MM.1S (cell line): Measurements from ENCODE around the gene MNAT1.

Experiments used
- DNase-seq: peaks from one replicate; pipeline ENCODE4 v3.0.0-alpha.2; 2015
- H2AFZ ChIP-seq: fragments of 300-600 bp; sonication (generic); 2 replicates; pipeline ENCODE4 v1.6.0; 2016; ENCODE audit warnings: antibody characterized with exemption, low read length
- H3F3A ChIP-seq: fragments of 300-600 bp; sonication (generic); 2 replicates; pipeline ENCODE4 v1.6.1; 2016; ENCODE audit warnings: mild to moderate bottlenecking, antibody characterized with exemption, low read length, moderate library complexity, mixed read lengths; ENCODE audit not compliant: insufficient read depth
- H3K27ac ChIP-seq: fragments of 300-600 bp; sonication (generic); 2 replicates; pipeline ENCODE4 v1.5.1; 2016; ENCODE audit warnings: mild to moderate bottlenecking, low read length
- H3K27me3 ChIP-seq: fragments of 300-600 bp; sonication (generic); replicated peaks from 2 replicates; pipeline ENCODE4 v1.6.0; 2016; ENCODE audit warnings: low read length; ENCODE audit not compliant: insufficient read depth
- H3K36me3 ChIP-seq: fragments of 300-600 bp; sonication (generic); replicated peaks from 2 replicates; pipeline ENCODE4 v1.6.1; 2016; ENCODE audit warnings: mild to moderate bottlenecking, low read length, mixed read lengths; ENCODE audit not compliant: insufficient read depth
- H3K4me1 ChIP-seq: fragments of 300-600 bp; sonication (generic); 2 replicates; pipeline ENCODE4 v1.6.1; 2016; ENCODE audit warnings: low read length, mixed read lengths
- H3K4me2 ChIP-seq: fragments of 300-600 bp; sonication (generic); 2 replicates; pipeline ENCODE4 v1.6.0; 2016; ENCODE audit warnings: low read depth, low read length
- H3K4me3 ChIP-seq: fragments of 300-600 bp; sonication (generic); 2 replicates; pipeline ENCODE4 v1.5.1; 2016; ENCODE audit warnings: low read length, mixed read lengths
- H3K79me2 ChIP-seq: fragments of 300-600 bp; sonication (generic); 2 replicates; pipeline ENCODE4 v1.6.1; 2016; ENCODE audit warnings: mixed run types, low read length, mixed read lengths
- H3K9ac ChIP-seq: fragments of 300-600 bp; sonication (generic); 2 replicates; pipeline ENCODE4 v1.6.1; 2016; ENCODE audit warnings: low read length, mixed read lengths
- H3K9me2 ChIP-seq: fragments of 300-600 bp; sonication (generic); replicated peaks from 2 replicates; pipeline ENCODE4 v1.6.1; 2016; ENCODE audit warnings: mild to moderate bottlenecking, low read length, mixed read lengths; ENCODE audit not compliant: insufficient read depth
- H3K9me3 ChIP-seq: fragments of 300-600 bp; sonication (generic); replicated peaks from 2 replicates; pipeline ENCODE4 v1.6.1; 2016; ENCODE audit warnings: mild to moderate bottlenecking, low read length, mixed read lengths; ENCODE audit not compliant: insufficient read depth
- H4K20me1 ChIP-seq: fragments of 300-600 bp; sonication (generic); 2 replicates; pipeline ENCODE4 v1.6.1; 2016; ENCODE audit warnings: mild to moderate bottlenecking, low read length, moderate library complexity, mixed read lengths; ENCODE audit not compliant: insufficient read depth
- CTCF ChIP-seq: fragments of 300-600 bp; sonication (generic); IDR thresholded peaks from 2 replicates; pipeline ENCODE4 v1.5.1; 2016; ENCODE audit warnings: antibody characterized with exemption, low read length, mixed read lengths
- EZH2 ChIP-seq: fragments of 300-600 bp; sonication (generic); optimal IDR thresholded peaks from 2 replicates; pipeline ENCODE3; 2017; ENCODE audit warnings: low read depth, mild to moderate bottlenecking, antibody characterized with exemption, low read length, mixed read lengths
- EZH2phosphoT487 ChIP-seq: fragments of 300-600 bp; sonication (generic); IDR thresholded peaks from 2 replicates; pipeline ENCODE4 v1.6.1; 2018; ENCODE audit warnings: antibody characterized with exemption, low read length

MNAT1 gene

GRCh38 chr14:60984196-60984595 lies 249.6 kb downstream of the MNAT1 start:
- Histone ChIP-seq H4K20me1 (no peaks in the 10 kb centered on the region), H2AFZ (no peak overlapping the region), H3K36me3 (no peaks in the 10 kb centered on the region), H3K27me3 (no peaks in the 10 kb centered on the region), H3F3A (no peaks in the 10 kb centered on the region), H3K4me3 (no peak overlapping the region), H3K4me2 (no peak overlapping the region), H3K9ac (no peak overlapping the region), H3K27ac (no peak overlapping the region), H3K9me2 (no peaks in the 10 kb centered on the region), H3K79me2 (no peaks in the 10 kb centered on the region), H3K9me3 (no peaks in the 10 kb centered on the region), H3K4me1 (0 out of 2 replicates have a peak, but pooled peaks cover 3% of the 10 kb centered on the region)
- DNase-seq: no peak
- TF ChIP-seq EZH2: no peak
- TF ChIP-seq EZH2phosphoT487: no peak
- TF ChIP-seq CTCF: no peak

GRCh38 chr14:60986500-60986899 lies 251.9 kb downstream of the MNAT1 start:
- no peak for DNase-seq
- no peaks in the 10 kb centered on the region for H3K9me3 ChIP-seq
- H3K4me1 ChIP-seq: no peaks in the 10 kb centered on the region
- H3F3A ChIP-seq: no peaks in the 10 kb centered on the region
- H4K20me1 ChIP-seq: no peaks in the 10 kb centered on the region
- H3K4me3 ChIP-seq: no peak overlapping the region
- H3K9ac ChIP-seq: no peak overlapping the region
- H3K9me2 ChIP-seq: no peaks in the 10 kb centered on the region
- no peaks in the 10 kb centered on the region for H3K27me3 ChIP-seq
- H3K27ac ChIP-seq: no peak overlapping the region
- H3K79me2 ChIP-seq: no peaks in the 10 kb centered on the region
- H2AFZ ChIP-seq: no peak overlapping the region
- H3K36me3 ChIP-seq: no peaks in the 10 kb centered on the region
- no peak overlapping the region for H3K4me2 ChIP-seq
- TF ChIP-seq EZH2phosphoT487: no peak
- TF ChIP-seq EZH2: no peak
- TF ChIP-seq CTCF: no peak

GRCh38 chr14:60989599-60989998 lies 255.0 kb downstream of the MNAT1 start:
- no peak for DNase-seq
- Histone ChIP-seq H3K79me2 (no peaks in the 10 kb centered on the region), H3K36me3 (no peaks in the 10 kb centered on the region), H4K20me1 (no peaks in the 10 kb centered on the region), H3K9me3 (no peaks in the 10 kb centered on the region), H2AFZ (no peak overlapping the region), H3K4me2 (no peak overlapping the region), H3K9me2 (no peaks in the 10 kb centered on the region), H3F3A (no peaks in the 10 kb centered on the region), H3K27ac (no peak overlapping the region), H3K9ac (no peak overlapping the region), H3K4me1 (no peaks in the 10 kb centered on the region), H3K4me3 (no peak overlapping the region), H3K27me3 (no peaks in the 10 kb centered on the region)
- TF ChIP-seq EZH2 (no peak), EZH2phosphoT487 (no peak), CTCF (no peak)

GRCh38 chr14:60998617-60999016 lies 264.1 kb downstream of the MNAT1 start:
- H3K36me3 ChIP-seq: no peaks in the 10 kb centered on the region
- no peak for DNase-seq
- no peak for TF ChIP-seq EZH2phosphoT487
- TF ChIP-seq EZH2: no peak
- no peak for TF ChIP-seq CTCF

More at GRCh38 chr14:60998617-60999016, 264.1 kb downstream of the MNAT1 start:
- Histone ChIP-seq H3F3A (no peaks in the 10 kb centered on the region), H3K4me2 (no peak overlapping the region), H3K9me3 (no peaks in the 10 kb centered on the region), H3K9ac (no peak overlapping the region), H2AFZ (no peak overlapping the region), H3K27me3 (no peaks in the 10 kb centered on the region), H3K79me2 (no peaks in the 10 kb centered on the region), H3K9me2 (no peaks in the 10 kb centered on the region), H4K20me1 (no peaks in the 10 kb centered on the region), H3K4me3 (no peak overlapping the region), H3K4me1 (no peaks in the 10 kb centered on the region), H3K27ac (no peak overlapping the region)
